Measurements from ENCODE around the gene KCTD5.

Gene KCTD5

GRCh38 chr16:2698103-2698870 lies 16.0 kb downstream of the KCTD5 start:
- DNase-seq: no peak

DNA sequence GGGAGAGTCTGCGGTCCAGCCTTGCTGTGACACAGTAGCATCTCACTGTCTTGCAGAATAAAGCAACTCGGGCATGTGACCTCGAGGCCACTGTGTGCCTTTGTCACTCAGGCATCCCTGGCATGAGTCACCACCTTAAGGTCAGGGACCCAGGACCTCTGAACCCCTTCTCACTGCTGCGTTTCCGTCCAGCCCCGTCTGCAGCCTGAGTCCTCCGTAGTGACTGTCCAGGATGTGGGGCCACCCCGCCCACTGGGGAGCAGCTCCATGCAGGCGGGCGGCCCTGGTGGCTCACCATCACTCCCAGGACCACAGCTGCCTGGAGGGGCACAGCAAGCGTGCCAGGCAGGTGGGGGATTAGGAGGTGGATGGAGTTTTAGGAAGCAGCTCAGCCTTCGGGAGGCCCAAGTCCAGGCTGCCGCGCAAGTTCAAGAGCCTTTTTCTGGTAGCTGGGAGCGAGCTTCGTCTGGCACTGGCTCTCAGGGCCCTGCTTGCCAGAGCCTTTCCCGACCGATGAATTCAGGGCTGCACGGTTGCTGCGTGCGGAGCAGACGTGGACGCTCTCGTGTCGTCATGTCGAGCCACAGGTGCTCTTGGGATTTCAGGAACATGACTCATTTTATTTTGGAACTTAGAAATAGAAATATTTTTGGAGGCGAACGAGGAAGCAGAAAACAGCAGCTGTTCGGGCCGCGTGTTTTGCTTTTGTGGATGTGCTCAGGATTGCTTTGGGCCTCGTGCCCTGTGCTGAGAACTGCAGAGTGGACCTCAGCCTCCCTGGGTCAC lies 16.8 kb downstream of the KCTD5 start:
- DNase-seq: no peak

GRCh38 chr16:2699791-2700600 lies 17.7 kb downstream of the KCTD5 start:
- no peak for DNase-seq

DNA sequence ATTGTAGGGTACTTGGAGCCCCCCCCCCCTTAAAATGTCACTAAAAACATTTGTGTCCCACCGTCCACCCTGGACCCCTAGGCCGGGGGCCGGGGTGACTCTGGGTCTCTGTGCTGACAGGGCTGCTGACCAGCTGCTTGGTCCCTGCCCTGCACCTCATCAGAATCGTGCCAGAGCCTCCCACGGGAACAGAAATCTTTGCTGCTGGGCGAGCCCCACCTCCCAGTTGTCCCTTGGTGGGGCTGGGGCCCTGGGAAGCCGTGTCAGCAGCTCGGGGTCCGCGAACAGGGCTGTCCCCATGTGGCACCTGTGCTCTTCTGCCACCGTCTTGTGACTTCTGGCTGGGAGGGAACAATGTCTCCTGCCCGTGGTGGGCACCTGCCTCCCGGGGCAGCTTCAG lies 18.5 kb downstream of the KCTD5 start:
- DNase-seq: no peak

- no peak for DNase-seq
These were observed 18.9 kb downstream of the KCTD5 start for GRCh38 chr16:2701272-2701671.

DNA sequence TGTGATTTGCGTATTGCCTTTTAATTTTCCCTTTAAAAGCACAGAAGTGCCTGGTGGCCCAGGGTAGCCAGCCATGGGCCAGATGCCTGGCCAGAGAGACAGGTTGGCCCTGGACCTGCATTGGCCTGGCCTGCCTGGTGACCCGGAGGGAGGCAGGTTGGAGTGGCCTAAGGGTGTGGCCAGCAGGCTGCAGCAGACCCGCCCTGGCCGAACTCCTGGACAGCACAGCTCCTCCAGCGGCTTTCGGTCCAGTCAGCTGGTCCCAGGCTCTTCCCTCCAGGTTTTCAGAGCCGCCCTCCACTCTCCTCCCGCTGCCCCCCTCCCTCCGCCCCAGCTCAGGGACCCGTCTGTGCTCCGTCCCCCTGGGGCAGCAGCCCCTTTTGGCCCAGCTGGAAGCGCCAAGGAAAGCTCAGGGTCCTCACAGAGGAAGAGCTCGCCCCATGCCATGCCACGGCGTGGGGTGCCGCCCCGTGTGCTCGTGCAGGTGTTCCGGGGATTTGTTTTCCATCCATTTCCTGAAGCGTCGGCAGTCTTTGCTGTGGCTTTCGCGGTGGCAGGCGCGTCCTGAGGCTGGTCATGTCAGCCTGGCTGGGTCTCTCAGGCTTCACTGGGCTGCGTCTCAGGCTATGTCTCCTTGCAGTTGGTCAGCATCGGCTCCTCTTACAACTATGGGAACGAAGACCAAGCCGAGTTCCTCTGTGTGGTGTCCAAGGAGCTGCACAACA lies 19.6 kb downstream of the KCTD5 start:
- no peak for DNase-seq

GRCh38 chr16:2702438-2702825 lies 20.1 kb downstream of the KCTD5 start:
- DNase-seq: no peak

DNA sequence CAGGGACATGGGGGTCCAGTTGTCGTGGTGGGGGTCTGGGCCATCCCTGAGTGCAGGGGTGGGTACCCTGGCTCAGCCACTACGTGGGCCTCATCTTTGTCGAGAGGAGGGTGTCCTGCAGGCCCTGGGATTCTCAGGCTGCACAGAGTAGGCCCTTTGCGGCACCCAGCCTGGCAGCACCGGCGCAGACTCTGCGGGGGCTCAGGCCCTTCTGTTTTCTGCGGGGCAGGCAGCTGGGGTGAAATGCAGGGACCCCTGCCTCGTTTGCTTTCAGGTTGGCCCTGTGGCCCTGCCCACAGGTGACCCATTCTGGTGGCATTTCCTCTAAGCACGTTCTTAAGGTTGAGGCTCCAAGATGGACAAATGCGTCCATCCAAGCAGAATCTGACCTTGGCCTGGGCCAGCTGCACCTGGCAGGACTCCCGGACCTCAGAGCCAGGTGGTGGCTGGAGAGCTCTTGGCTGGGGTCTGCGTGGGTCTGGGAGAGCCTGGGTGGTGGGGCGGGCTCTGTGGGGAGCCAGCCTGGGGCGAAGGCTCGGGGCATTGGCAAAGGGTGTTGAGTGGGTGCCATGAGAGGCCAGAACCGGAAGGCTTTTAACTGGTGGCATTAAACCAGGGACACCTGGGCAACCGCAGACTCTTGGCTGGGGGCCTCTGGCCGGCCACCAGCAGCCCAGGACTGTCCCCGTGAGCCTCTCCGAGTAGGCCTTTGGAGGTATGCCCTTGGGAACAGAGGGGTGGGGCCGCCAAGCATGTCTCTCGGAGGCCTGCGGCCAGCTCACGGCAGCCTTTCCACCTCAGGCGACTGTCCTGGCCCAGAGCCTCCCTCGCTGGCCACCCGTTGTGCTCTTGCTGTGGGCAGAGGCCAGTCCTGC lies 20.8 kb downstream of the KCTD5 start:
- no peak for DNase-seq

DNA sequence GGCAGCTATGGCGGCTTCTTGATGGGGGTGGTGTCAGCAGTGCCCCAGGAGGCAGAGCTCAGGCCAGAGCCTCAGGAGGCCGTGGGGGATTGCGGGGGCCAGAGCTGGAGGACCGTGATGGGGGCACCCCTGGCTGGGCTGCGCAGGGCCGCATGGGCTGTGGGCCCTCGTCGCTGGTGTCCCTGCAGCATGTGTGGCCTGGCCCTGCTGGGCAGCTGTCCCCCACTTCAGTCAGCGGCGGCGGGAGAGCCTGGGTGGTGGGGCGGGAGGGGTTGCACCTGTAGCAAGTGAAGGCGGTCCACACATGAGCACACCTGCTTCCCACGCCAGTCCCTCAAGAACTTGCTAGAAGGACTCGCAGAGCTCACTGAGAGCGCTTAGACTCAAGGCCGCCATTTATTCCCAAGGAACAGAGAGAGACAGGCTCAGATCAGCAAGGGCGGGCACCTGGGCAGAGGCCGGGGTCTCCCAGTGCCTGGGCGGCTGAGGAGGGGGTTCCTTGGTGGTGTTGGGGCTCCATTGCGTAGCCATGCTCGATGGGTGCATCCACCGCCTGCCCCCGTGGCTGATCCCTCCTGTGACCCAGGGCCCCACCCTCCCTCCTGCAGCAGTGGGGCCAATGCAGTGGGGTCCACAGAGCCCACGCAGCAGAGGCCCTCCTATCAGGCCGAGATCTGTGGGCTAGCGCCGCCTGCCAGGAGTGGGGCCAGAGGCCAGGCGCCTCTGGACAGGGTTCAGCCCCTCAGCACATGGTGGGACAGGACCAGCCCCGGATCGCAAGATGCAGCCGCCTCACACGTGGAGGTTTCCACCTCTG lies 22.1 kb downstream of the KCTD5 start:
- no peak for DNase-seq

DNA sequence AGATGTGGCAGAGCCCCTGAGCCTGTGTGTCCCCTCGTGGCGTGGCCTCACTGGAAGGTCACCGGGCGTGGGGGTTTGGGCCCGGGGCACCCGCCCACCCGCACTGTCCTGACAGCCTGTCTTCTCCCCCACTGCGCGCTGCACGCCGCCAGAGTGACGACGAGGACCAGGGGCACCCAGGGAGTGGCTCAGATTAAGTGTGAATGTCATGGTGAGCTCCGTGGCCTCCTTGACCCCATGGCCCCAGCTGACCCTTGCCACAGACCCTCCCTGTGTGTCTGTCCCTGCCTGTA lies 22.6 kb downstream of the KCTD5 start:
- DNase-seq: no peak

GRCh38 chr16:2705351-2705750 lies 23.0 kb downstream of the KCTD5 start:
- no peak for DNase-seq

GRCh38 chr16:2706085-2706484 lies 23.8 kb downstream of the KCTD5 start:
- DNase-seq: no peak

- no peak for DNase-seq
These were observed 24.4 kb downstream of the KCTD5 start for GRCh38 chr16:2706611-2707311.

GRCh38 chr16:2707368-2708289 lies 25.3 kb downstream of the KCTD5 start:
- no peak for DNase-seq

- DNase-seq: no peak
These were observed 25.9 kb downstream of the KCTD5 start for GRCh38 chr16:2708290-2708639.

DNA sequence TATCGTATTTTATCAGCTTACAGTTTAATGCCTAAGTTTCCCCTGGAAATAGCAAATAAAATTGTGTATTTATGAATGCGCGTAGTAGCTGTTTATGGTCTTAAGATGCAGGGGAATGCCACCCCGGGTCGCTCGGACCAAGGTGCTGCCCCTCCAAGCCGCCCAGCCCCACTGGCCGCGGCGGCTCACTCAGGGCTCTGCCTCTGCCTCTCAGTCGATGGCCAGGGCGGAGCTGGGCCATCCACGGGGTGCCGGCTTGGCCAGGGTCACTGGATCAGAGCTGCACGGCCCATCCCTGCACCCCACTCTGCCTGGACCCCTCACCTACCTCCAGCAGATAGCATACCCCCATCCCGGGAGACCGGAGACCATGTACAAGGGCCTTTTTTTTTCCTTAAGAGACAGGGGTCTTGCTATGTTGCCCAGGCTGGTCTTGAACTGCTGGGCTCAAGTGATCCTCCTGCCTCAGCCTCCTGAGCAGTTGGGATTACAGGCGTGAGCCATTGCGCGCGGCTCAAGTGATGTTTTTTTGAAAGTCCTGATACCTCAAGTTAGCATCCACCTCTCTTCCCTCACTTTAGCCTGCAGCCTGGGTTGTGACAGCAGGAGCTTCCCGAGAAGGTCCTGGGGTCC lies 26.7 kb downstream of the KCTD5 start:
- DNase-seq: no peak

- no peak for DNase-seq
These were observed 27.3 kb downstream of the KCTD5 start for GRCh38 chr16:2709588-2709984.

DNA sequence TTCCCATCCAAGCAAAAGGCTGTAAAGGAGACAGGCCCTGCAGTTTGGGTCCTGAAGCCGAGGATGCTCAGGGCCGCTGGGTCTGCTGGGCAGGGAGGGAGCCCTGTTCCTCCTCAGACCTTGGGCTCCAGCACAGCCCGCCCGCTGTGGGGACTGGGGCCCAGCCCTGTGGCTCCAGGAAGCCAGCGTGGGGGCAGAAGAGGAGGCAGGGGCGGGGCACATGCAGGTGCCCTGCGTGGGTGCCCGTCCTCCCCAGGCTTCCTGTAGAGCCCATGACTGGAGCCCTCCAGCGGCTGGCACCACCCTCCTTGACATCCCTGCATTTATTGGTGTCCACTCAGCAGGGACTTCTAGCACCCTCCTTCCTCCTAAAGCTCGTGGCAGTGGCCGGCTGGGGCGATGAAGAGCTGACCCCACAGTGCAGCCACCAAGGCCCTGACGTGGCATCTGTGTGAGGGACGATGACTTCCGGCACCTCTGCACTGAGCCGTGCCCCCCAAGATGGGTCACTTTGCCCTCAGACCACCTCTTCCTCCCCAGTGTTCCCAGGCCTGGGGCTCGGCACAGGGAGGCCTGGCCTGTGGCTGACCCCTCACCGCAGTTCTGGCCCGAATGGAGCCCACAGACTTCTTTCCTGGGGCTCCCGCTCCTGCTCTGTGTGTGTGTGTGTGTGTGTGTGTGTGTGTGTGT lies 27.8 kb downstream of the KCTD5 start:
- no peak for DNase-seq
